Measurements from ENCODE around the gene BRD1.

BRD1 gene

GRCh38 chr22:49780698-49781288 lies 46.9 kb downstream of the BRD1 start:
- no peak for TF ChIP-seq SIN3A (IDR thresholded peaks at IDR 0.05; ENCODE audit: borderline replicate concordance, insufficient read depth, low read length)
- TF ChIP-seq, protein P1, sequence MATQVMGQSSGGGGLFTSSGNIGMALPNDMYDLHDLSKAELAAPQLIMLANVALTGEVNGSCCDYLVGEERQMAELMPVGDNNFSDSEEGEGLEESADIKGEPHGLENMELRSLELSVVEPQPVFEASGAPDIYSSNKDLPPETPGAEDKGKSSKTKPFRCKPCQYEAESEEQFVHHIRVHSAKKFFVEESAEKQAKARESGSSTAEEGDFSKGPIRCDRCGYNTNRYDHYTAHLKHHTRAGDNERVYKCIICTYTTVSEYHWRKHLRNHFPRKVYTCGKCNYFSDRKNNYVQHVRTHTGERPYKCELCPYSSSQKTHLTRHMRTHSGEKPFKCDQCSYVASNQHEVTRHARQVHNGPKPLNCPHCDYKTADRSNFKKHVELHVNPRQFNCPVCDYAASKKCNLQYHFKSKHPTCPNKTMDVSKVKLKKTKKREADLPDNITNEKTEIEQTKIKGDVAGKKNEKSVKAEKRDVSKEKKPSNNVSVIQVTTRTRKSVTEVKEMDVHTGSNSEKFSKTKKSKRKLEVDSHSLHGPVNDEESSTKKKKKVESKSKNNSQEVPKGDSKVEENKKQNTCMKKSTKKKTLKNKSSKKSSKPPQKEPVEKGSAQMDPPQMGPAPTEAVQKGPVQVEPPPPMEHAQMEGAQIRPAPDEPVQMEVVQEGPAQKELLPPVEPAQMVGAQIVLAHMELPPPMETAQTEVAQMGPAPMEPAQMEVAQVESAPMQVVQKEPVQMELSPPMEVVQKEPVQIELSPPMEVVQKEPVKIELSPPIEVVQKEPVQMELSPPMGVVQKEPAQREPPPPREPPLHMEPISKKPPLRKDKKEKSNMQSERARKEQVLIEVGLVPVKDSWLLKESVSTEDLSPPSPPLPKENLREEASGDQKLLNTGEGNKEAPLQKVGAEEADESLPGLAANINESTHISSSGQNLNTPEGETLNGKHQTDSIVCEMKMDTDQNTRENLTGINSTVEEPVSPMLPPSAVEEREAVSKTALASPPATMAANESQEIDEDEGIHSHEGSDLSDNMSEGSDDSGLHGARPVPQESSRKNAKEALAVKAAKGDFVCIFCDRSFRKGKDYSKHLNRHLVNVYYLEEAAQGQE (IDR thresholded peaks at IDR 0.05; ENCODE audit: insufficient read depth in 1 of 2, low read depth in 2 of 2, low read length in 2 of 2): no peak
- TF ChIP-seq FOXP2 (optimal IDR thresholded peaks at IDR 0.05; ENCODE audit: borderline replicate concordance, extremely low read depth, extremely low read length, insufficient read depth): no peak
- no peak for TF ChIP-seq TAF1 (IDR thresholded peaks at IDR 0.05; ENCODE audit: borderline replicate concordance, insufficient read depth, low read length)
- TF ChIP-seq POLR2AphosphoS5 (IDR thresholded peaks at IDR 0.05; ENCODE audit: low read depth, low read length): no peak

DNA sequence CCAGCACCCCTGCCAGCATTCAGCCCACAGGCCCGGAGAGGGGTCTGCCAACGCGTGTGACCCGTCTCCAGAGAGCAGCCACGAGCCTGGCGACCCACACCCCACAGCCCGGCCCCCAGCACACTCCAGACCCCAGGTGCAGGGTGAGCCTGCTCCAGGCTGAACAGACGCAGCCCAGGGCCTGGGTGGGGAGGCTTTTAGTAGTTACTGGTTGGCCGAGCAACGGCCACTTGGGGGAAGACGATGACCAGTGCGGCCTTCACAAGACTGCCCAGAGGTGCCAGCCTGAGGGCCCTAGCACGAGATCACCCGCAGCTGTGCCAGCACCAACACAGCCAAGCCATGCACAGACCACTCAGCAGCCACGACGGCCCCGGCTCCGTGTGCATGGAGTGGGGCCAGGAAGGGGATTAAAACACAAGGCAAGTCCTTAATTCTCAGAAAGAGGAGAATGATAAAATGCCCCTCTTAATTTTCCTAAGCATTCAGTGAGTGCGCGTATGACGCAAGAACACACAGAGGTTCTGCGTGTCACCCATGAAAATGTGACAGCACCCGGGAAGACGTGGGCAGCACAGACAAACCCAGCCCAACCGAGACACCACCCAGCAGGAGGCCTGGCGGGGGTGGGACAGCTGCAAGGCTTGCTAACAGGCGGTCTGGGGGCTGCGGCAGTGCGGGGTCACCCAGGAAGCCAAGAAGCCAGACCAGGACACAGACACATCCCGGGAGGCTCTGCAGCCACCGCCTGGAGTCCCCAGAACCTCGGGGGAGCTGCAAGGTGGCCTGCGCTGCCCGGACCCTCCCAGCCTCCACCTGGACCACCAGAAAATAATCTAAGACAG lies 47.6 kb downstream of the BRD1 start:
- TF ChIP-seq TAF1 (IDR thresholded peaks at IDR 0.05; ENCODE audit: borderline replicate concordance, insufficient read depth, low read length): no peak
- no peak for TF ChIP-seq SIN3A (IDR thresholded peaks at IDR 0.05; ENCODE audit: borderline replicate concordance, insufficient read depth, low read length)
- no peak for TF ChIP-seq POLR2AphosphoS5 (IDR thresholded peaks at IDR 0.05; ENCODE audit: low read depth, low read length)
- TF ChIP-seq FOXP2 (optimal IDR thresholded peaks at IDR 0.05; ENCODE audit: borderline replicate concordance, extremely low read depth, extremely low read length, insufficient read depth): no peak
- TF ChIP-seq, protein P1 (IDR thresholded peaks at IDR 0.05; ENCODE audit: insufficient read depth in 1 of 2, low read depth in 2 of 2, low read length in 2 of 2): no peak

GRCh38 chr22:49779211-49779610 lies 48.5 kb downstream of the BRD1 start:
- TF ChIP-seq SIN3A (IDR thresholded peaks at IDR 0.05; ENCODE audit: borderline replicate concordance, insufficient read depth, low read length): no peak
- TF ChIP-seq, protein P1 (IDR thresholded peaks at IDR 0.05; ENCODE audit: insufficient read depth in 1 of 2, low read depth in 2 of 2, low read length in 2 of 2): no peak
- no peak for TF ChIP-seq POLR2AphosphoS5 (IDR thresholded peaks at IDR 0.05; ENCODE audit: low read depth, low read length)
- TF ChIP-seq FOXP2 (optimal IDR thresholded peaks at IDR 0.05; ENCODE audit: borderline replicate concordance, extremely low read depth, extremely low read length, insufficient read depth): no peak

GRCh38 chr22:49777569-49778249 lies 50.0 kb downstream of the BRD1 start:
- no peak for TF ChIP-seq TAF1 (IDR thresholded peaks at IDR 0.05; ENCODE audit: borderline replicate concordance, insufficient read depth, low read length)
- no peak for TF ChIP-seq FOXP2 (optimal IDR thresholded peaks at IDR 0.05; ENCODE audit: borderline replicate concordance, extremely low read depth, extremely low read length, insufficient read depth)
- no peak for TF ChIP-seq POLR2AphosphoS5 (IDR thresholded peaks at IDR 0.05; ENCODE audit: low read depth, low read length)
- TF ChIP-seq, protein P1 (IDR thresholded peaks at IDR 0.05; ENCODE audit: insufficient read depth in 1 of 2, low read depth in 2 of 2, low read length in 2 of 2): no peak
- no peak for TF ChIP-seq SIN3A (IDR thresholded peaks at IDR 0.05; ENCODE audit: borderline replicate concordance, insufficient read depth, low read length)
